Neural progenitor cell (in vitro differentiated cells): ENCODE data around the gene KCNK7. TPM values are rescaled to one million over a fixed set of nuclear protein-coding genes. Genes with fewer than 3 reads are reported as not detected.
A peak's percentile ranks its signal among the peaks of the same experiment; 100 is the strongest.

Experiments
- DNase-seq: peaks from one replicate; pipeline ENCODE4 v3.0.0-alpha.2; 2016; ENCODE audit warnings: low spot score
- H2AFZ ChIP-seq: fragments of 200-600 bp; sonication (generic); replicated peaks from 2 replicates; pipeline ENCODE4 v1.6.1; 2016; ENCODE audit warnings: antibody characterized with exemption
- H3F3A ChIP-seq: fragments of 200-600 bp; sonication (generic); 2 replicates; pipeline ENCODE4 v1.6.1; 2016; ENCODE audit warnings: antibody characterized with exemption, low read depth
- H3K27ac ChIP-seq: fragments of 200-600 bp; sonication (generic); 2 replicates; pipeline ENCODE4 v1.5.1; 2016; ENCODE audit warnings: mild to moderate bottlenecking
- H3K27me3 ChIP-seq: fragments of 200-600 bp; sonication (generic); 2 replicates; pipeline ENCODE4 v1.6.1; 2016; ENCODE audit warnings: mild to moderate bottlenecking, moderate library complexity
- H3K36me3 ChIP-seq: fragments of 200-600 bp; sonication (generic); 2 replicates; pipeline ENCODE4 v1.5.1; 2016
- H3K4me1 ChIP-seq: fragments of 200-600 bp; sonication (generic); 2 replicates; pipeline ENCODE4 v1.6.1; 2016; ENCODE audit warnings: mixed run types
- H3K4me2 ChIP-seq: fragments of 200-600 bp; sonication (generic); 2 replicates; pipeline ENCODE4 v1.6.1; 2016
- H3K4me3 ChIP-seq: fragments of 200-600 bp; sonication (generic); 2 replicates; pipeline ENCODE4 v1.5.1; 2016
- H3K79me2 ChIP-seq: fragments of 200-600 bp; sonication (generic); 2 replicates; pipeline ENCODE4 v1.6.1; 2016; ENCODE audit warnings: low read depth
- H3K9ac ChIP-seq: fragments of 200-600 bp; sonication (generic); 2 replicates; pipeline ENCODE4 v1.6.1; 2016
- H3K9me3 ChIP-seq: fragments of 200-600 bp; sonication (generic); 2 replicates; pipeline ENCODE4 v1.5.1; 2016; ENCODE audit warnings: low read depth
- H4K20me1 ChIP-seq: fragments of 200-600 bp; sonication (generic); 2 replicates; pipeline ENCODE4 v1.6.1; 2016; ENCODE audit warnings: low read depth
- H3K27ac Mint-ChIP-seq: 3 replicates; pipeline ENCODE4 v1.8.0; 2021; ENCODE audit warnings: mixed read lengths
- H3K27me3 Mint-ChIP-seq: 2 replicates; pipeline ENCODE4 v1.8.0; 2022; ENCODE audit warnings: low read depth, mild to moderate bottlenecking, inconsistent platforms, moderate library complexity, mixed read lengths; ENCODE audit not compliant: insufficient read depth
- H3K36me3 Mint-ChIP-seq: 3 replicates; pipeline ENCODE4 v1.8.0; 2021; ENCODE audit warnings: mixed read lengths
- H3K4me1 Mint-ChIP-seq: 3 replicates; pipeline ENCODE4 v1.8.0; 2021; ENCODE audit warnings: mixed read lengths
- H3K4me3 Mint-ChIP-seq: 3 replicates; pipeline ENCODE4 v1.8.0; 2021; ENCODE audit warnings: mild to moderate bottlenecking, moderate library complexity, mixed read lengths
- H3K9me3 Mint-ChIP-seq: 3 replicates; pipeline ENCODE4 v1.8.0; 2020; ENCODE audit warnings: mixed read lengths
- CTCF ChIP-seq: fragments of 200-600 bp; sonication (generic); IDR thresholded peaks from 2 replicates; pipeline ENCODE4 v1.5.1; 2017; ENCODE audit warnings: antibody characterized with exemption, mild to moderate bottlenecking
- EZH2 ChIP-seq: fragments of 200-600 bp; sonication (generic); IDR thresholded peaks from 2 replicates; pipeline ENCODE4 v1.6.1; 2017; ENCODE audit warnings: antibody characterized with exemption, mild to moderate bottlenecking, moderate library complexity
- EZH2phosphoT487 ChIP-seq: fragments of 200-600 bp; sonication (generic); IDR thresholded peaks from 2 replicates; pipeline ENCODE4 v1.6.1; 2017; ENCODE audit warnings: antibody characterized with exemption
- total RNA-seq: library from RNA; depleted of rRNA; stranded (reverse); fragments of >200 nt; gene quantifications from 2 replicates; pipeline ENCODE4 v1.2.3, GENCODE V29; 2015; ENCODE audit warnings: low replicate concordance

KCNK7 gene
- total RNA-seq, 1 donor from 2014 or later, result not detected

DNA sequence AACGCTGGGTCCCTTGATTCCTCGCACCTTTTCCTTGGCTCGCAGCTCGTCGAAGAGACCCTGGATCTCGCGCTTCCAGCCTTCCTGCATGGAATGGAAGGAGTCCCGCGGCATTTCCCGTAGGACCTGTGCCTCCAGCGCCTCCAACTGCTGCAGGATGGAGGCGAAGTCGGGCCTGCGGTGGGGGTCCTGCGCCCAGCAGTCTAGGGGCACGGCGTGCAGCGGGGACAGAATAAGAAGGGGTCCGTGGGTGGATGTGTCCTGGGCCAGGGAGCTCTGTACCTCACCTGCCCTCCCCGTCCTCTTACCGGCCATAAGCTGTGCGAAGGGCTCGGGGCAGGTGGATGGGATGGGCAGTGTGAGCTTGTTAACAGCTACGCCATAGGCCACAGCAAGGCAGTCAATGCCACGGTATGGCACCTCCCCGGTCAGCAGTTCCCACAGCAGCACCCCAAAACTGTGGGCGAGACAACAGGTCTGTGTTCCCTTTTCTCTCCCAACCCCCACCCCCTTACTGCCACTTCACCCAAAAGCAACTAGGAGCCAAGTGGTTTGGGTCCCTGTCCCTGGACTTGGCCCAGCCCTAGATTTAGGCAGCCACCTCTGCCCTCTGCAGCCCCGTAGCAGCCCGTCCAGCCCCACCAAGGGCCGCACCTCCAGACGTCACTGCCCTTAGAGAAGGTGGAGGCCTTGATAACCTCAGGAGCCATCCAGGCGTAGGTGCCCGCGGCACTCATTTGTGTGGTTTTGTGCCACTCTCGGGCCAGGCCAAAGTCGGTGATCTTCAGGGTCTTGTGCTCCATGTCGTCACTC is 12.2 kb upstream of the KCNK7 start:
- peaks cover 26% of the 10 kb centered on the region for H3F3A ChIP-seq
- H4K20me1 ChIP-seq, result peaks cover 56% of the 10 kb centered on the region
- H3K9ac ChIP-seq, result no peak overlapping the region
- peaks cover 17% of the 10 kb centered on the region for H3K4me1 ChIP-seq
- no peak overlapping the region for H2AFZ ChIP-seq
- peaks cover 2% of the 10 kb centered on the region for H3K36me3 ChIP-seq
- H3K4me3 Mint-ChIP-seq, result peak overlapping the region; percentile 80
- H3K27ac Mint-ChIP-seq, result no peak overlapping the region
- H3K79me2 ChIP-seq, result peaks cover 11% of the 10 kb centered on the region
- H3K27me3 ChIP-seq, result peaks cover 7% of the 10 kb centered on the region
- DNase-seq, result no peak
- no peak overlapping the region for H3K27ac ChIP-seq
- H3K4me3 ChIP-seq, result peak overlapping the region; percentile 31
- H3K36me3 Mint-ChIP-seq, result peaks cover 20% of the 10 kb centered on the region
- peaks cover 9% of the 10 kb centered on the region for H3K27me3 Mint-ChIP-seq
- H3K9me3 ChIP-seq, result no peaks in the 10 kb centered on the region
- H3K4me2 ChIP-seq, result peak overlapping the region; percentile 57
- TF ChIP-seq CTCF (no peak), EZH2phosphoT487 (no peak), EZH2 (no peak)
- no peaks in the 10 kb centered on the region for H3K9me3 Mint-ChIP-seq
- peaks cover 38% of the 10 kb centered on the region for H3K4me1 Mint-ChIP-seq

DNA sequence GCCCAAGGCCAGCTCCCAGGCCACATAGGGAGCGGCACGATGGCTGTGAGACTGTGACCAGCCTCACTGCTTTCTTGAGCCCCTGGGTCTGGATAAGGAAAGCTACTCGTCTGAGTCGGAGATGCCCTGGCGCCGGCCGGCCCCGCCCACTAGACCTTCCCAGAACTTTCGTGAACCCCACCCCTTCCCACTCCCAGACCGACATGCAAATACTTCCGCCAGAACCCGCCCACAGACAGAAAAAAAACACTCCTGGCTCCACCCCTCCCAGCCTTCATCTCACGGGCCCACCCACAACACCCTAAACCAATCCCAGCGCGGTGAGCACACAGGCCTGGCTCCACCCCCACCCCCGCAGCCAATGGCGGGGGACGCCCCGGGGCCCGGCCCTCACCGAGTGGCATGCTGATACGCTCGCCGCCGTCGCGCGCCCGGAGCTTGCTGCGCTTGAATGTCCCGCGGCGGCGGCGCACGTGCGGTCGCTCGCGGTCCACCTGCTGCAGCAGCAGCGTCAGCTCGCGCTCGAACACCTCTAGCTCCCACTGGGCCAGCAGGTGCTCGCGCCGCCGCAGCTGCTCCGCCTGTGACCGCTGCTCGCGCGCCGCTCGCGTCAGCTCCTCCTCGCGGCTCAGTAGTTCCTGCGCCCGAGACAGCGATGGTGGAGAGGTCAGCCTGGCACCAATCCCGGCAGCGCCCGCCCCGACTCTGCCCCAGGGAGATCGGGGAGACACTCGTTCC is 11.4 kb upstream of the KCNK7 start:
- Mint-ChIP-seq H3K4me1 (peaks cover 32% of the 10 kb centered on the region), H3K4me3 (peak overlapping the region; percentile 80), H3K36me3 (peaks cover 18% of the 10 kb centered on the region), H3K27ac (no peak overlapping the region), H3K27me3 (peaks cover 9% of the 10 kb centered on the region), H3K9me3 (no peaks in the 10 kb centered on the region)
- Histone ChIP-seq H3K9ac (no peak overlapping the region), H3K4me2 (peak overlapping the region; percentile 57), H2AFZ (no peak overlapping the region), H3K4me1 (peaks cover 13% of the 10 kb centered on the region), H3K27ac (no peak overlapping the region), H3F3A (peaks cover 21% of the 10 kb centered on the region), H3K27me3 (peaks cover 7% of the 10 kb centered on the region), H3K36me3 (peaks cover 2% of the 10 kb centered on the region), H3K79me2 (peaks cover 3% of the 10 kb centered on the region), H4K20me1 (peaks cover 49% of the 10 kb centered on the region), H3K9me3 (no peaks in the 10 kb centered on the region), H3K4me3 (peak overlapping the region; percentile 31)
- peak; percentile 98 for DNase-seq
- no peak for TF ChIP-seq EZH2phosphoT487

DNA sequence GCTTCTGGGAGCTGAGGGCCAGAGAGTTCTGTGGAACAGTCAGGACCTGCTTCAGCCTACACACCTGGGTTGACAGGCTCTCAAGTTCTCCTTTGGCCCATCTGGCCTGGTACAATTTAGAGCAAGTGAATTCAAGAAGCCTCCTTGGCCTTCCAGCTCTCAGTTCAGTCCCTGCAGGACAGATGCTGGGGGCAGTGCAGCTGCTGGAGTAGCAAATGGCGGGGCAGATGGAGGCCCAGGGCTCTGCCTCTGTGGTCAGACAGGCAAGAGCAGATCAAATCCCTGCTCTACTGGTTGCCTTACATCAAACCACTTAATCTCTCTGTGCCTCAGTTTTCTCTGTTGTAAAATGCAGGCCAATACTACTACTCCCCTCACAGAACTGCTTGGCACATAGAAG is 8.7 kb upstream of the KCNK7 start:
- Histone ChIP-seq H3K79me2 (no peaks in the 10 kb centered on the region), H3K27ac (no peak overlapping the region), H3K9me3 (no peaks in the 10 kb centered on the region), H3K4me1 (peaks cover 12% of the 10 kb centered on the region), H3K9ac (no peak overlapping the region), H3F3A (peaks cover 19% of the 10 kb centered on the region), H4K20me1 (peaks cover 31% of the 10 kb centered on the region), H3K27me3 (peaks cover 7% of the 10 kb centered on the region), H2AFZ (no peak overlapping the region), H3K36me3 (peaks cover 2% of the 10 kb centered on the region), H3K4me2 (no peak overlapping the region), H3K4me3 (no peak overlapping the region)
- Mint-ChIP-seq H3K36me3 (peaks cover 13% of the 10 kb centered on the region), H3K9me3 (no peaks in the 10 kb centered on the region), H3K27me3 (peaks cover 9% of the 10 kb centered on the region), H3K27ac (no peak overlapping the region), H3K4me1 (peaks cover 19% of the 10 kb centered on the region), H3K4me3 (no peak overlapping the region)
- TF ChIP-seq EZH2phosphoT487, result no peak
- no peak for TF ChIP-seq CTCF
- TF ChIP-seq EZH2, result no peak
- DNase-seq, result no peak

- no peaks in the 10 kb centered on the region for H3F3A ChIP-seq
- no peak overlapping the region for H2AFZ ChIP-seq
- no peaks in the 10 kb centered on the region for H3K36me3 ChIP-seq
- no peaks in the 10 kb centered on the region for H3K79me2 ChIP-seq
- H3K9ac ChIP-seq, result no peak overlapping the region
- H3K27ac Mint-ChIP-seq, result no peak overlapping the region
- no peaks in the 10 kb centered on the region for H3K9me3 Mint-ChIP-seq
- TF ChIP-seq EZH2, result no peak
- no peak for TF ChIP-seq CTCF
- no peak for TF ChIP-seq EZH2phosphoT487
- H3K27me3 Mint-ChIP-seq, result peaks cover 3% of the 10 kb centered on the region
- no peaks in the 10 kb centered on the region for H3K4me1 Mint-ChIP-seq
- no peak for DNase-seq
- H4K20me1 ChIP-seq, result no peaks in the 10 kb centered on the region
- H3K4me3 Mint-ChIP-seq, result no peak overlapping the region
- peaks cover 11% of the 10 kb centered on the region for H3K36me3 Mint-ChIP-seq
- H3K4me3 ChIP-seq, result no peak overlapping the region
- no peak overlapping the region for H3K4me2 ChIP-seq
- H3K4me1 ChIP-seq, result no peaks in the 10 kb centered on the region
- no peaks in the 10 kb centered on the region for H3K9me3 ChIP-seq
- H3K27ac ChIP-seq, result no peak overlapping the region
- H3K27me3 ChIP-seq, result no peaks in the 10 kb centered on the region
Measured at GRCh38 chr11:65599955-65600246, 4.3 kb upstream of the KCNK7 start.
